ENCODE results near the gene IRS2.

The IRS2 gene

DNA sequence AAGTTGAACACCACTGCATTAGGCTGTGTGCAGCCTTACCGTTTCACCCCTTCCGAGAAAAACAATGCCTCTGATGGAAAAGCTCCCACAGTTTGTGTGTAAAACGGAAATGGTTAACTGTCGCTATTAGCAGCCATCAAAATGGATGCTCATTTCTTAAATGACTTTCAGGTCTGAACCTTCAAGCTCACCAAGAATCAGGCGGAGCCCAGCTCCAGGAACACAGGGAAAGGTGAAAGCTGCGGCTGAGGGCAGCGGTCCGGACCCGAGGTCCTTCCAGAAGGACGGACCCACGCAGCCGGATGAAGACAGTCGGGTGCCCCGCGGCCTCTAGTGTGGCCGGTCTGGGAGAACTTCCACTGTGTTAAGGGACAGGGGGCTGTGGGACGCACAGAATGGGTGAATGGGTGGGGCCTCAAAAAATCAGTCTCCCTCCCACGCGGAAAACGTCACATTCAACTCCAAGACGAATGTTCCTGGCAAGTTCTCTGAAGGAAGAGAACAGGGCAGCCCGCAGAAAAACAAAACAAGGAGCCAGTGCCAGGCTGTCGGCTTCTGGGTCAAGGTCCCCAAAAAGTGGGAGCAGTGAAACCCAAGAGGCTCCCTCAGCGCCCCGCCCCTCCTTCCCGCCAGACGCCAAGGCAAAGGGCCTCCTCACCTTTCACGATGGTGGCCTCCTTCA is 4.9 kb downstream of the IRS2 start:
- peak in 10 of 56 donors; percentile 19 to 51 (median 34) for DNase-seq

DNA sequence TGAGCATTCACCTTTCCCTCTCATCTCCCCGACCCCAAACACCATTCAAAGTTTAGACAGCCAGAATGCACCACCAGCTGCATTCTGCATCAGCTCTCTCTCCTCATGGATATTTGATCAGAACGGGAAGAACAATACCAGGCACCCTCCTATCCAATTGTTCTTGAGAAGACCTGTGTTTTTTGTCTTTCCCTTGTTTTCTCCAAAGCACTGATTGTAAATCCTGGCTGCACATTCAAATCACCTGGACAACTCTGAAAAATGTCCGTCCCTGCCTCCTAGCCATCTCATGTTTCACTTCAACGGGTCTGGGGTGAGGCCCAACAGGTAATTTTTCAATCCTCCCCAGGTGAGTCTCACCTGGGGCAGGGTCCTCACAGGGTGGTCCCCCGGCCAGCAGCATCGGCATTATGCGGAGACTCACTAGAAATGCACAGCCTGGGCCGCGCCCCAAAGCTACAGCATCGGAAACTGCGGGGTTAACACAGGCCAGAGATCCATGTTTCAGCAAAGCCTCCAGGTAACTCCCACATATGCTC is 5.5 kb downstream of the IRS2 start:
- no peak for DNase-seq

DNA sequence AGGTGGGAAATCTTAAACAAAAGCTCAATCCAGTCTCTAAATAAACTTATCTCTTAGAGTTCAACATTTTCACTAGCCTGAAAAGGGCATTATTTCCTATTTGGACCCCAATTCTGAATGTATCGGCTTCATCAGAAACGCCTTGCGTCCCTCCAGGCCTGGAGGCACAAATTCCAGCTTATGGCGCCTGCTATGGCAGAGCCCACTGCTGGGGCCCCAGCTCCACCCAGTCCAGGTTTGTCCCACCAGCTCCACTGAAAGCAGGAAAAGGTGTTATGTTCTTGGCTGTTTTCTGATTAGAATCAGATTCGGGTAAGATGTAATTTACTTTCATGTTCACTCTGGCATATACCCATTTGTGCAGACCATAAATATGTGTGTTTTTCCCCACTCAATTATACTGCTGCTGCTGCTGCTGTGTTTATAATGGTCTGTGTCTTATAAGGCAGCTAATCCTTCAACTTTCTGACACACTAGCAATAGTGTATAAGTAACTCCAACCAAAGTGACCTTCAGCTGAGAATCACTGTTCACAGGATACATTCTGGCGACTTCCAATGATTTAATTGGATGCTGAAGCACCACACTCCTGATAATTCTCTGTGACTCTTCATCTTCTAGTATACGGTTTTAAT is 6.4 kb downstream of the IRS2 start:
- no peak for DNase-seq

DNA sequence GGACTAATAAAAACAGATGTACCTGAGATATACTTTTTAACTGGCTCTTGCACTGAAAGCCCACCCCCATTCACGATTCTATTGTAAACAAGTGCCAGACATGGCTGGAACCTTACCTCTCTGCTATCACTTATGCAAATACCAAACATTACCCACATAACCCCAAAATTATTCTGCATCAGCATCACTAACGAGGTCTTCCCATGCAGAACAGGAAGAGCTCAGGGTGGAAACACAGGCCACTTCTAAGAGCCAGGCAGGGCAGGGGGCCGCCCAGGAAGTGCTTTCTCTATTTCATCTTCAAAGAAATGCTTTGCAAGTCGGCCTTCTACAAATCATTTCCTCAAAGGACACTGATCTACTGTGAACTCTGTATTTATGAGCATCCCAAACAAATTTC is 7.3 kb downstream of the IRS2 start:
- no peak for DNase-seq

DNA sequence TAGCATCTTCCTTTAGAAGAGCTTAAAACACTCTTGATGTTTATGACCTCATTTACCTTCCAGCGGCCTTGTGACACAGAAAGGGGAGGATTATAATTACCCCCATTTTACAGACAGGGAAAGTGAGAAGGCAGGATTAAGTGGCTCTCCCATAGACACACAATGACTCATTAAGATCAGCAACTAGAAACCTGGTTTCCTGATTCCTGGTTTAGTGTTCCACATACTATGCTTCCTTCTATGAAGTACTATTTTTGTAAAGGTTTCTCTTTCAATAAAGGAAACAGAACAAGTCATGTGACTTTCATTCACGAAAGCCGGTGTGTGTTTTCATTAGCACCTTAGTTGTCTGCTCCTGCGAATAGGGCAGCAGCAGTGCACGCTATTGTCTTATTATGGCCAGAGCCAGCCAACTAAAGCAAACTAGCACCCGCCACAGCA is 8.3 kb downstream of the IRS2 start:
- no peak for DNase-seq

DNA sequence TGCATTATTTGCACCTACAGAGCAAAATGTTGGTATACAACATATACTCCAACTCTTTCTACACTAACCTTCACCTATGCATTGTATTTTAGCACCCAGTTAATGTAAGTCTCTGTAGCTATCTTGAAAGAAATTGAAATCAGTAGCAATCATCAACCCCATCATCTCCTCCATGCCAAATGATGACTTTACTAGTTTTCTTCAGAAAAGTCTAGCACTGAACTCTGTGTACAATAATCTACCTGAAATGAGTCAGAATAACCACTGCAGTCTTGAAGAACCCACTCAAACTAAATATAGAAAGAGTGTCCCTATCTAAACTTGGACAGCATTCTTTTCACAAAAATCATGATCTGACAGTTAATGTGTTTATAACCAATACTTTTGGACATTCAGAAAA is 9.8 kb downstream of the IRS2 start:
- no peak for DNase-seq

DNA sequence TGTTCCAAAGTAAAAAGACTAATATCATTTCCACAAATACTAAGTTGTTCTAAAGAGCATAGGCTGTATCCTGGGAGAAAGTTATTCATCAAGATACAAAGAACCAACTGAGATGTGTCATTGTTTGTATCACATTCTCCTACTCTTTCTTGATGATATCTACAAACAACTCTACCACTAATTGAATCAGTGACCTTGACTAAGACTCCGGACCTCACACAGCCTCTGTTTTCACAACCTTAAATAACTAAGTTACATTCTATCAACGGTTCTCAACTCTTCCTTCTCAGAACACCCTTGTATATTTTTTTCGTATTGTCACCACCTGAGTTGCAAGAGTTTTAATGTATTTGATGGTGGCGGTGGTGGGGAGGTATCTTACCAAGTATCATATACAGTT is 12.6 kb downstream of the IRS2 start:
- DNase-seq, result no peak

DNA sequence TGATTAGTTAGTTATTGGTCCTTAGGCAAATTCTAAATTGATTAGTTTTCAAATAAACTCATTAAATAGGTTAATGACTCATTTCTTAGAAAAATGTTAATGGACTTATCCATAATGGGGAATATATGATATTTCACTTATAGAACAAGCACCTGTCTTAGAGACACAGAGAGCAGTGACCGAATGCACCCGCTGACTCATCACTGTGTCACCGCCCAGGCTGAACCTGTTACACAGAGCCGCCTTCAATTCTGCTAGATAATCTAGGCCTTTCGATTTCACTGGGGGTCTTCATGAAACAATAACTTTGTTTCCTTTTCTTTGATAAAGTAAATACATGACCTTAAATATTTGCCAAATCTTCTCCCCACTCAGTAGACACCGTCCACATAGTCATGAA is 13.1 kb downstream of the IRS2 start:
- no peak for DNase-seq

DNA sequence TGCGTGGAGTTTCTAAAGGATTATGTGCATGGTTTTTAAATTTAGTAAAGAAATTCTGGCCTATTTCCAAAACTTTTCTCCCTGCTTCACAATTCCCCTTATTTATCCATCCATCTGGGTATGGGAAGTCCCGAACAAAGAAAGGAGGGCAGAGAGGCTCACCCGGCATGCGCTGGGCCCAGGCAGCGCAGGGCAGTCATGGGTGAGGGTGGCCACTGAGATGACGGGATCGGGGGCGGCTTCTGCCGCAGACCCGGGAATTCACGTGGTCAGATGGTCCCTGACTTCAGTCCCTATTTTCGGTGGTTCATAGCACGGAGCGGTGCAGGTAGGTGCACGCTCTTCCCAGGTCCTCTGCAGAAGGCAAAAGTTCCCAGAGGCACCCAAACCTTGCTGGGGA is 14.5 kb downstream of the IRS2 start:
- no peak for DNase-seq

DNA sequence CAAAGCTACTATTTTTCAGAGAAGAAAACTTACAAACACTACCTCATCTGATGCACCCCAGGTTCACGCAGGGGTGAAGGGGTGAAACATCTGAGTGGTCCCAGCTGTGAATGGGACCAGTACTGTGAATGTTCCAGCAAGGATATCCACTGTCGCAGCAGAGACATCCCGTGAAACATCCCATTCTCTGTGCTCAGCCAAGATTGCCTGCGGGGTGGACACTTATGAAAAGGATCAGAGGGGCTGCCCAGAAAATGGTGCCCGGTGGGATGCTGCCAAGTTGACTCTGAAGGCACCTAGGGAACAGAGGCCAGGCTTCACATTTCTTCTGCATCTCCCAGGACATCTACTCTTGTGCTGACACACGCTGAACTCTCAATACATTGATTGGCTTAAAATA is 15.9 kb downstream of the IRS2 start:
- no peak for DNase-seq

DNA sequence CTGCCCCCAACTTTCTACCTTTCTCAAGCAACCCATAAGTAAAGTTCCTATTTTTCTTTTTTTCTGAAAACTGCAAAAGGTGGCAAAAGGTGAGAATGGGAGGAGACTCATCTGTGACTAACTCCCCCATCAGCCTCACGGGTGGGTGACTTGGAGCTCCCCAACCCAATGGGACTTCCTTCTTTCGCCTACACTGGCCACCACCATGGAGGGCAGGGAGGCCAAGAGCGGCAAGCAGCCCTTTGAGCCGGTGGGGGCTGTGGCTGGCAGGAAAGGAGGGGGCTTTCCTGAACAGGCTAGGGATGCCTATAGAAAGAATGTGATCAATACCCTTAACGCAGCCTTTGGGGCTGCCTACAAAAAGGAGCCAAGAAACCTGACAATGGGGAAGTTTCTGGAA is 16.5 kb downstream of the IRS2 start:
- no peak for DNase-seq

DNA sequence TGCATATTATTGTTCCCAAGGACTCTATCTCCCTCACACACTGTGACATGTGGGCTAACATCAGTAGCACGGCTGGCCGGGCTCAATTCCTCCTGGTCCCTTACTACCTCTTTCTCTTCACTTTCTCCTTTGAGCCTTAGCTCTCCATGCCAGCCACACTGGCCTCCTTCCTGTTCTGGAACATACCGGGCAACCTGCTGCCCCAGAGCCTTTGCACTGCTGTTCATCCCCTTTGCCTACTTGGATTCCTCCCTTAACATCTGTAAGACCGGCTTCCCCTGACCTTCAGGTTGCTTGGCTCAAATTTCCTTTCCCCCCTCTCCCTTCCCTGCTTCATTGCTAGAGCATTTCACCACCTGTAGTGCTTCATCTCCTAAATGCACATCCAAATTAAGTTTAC is 17.1 kb downstream of the IRS2 start:
- DNase-seq, result no peak

DNA sequence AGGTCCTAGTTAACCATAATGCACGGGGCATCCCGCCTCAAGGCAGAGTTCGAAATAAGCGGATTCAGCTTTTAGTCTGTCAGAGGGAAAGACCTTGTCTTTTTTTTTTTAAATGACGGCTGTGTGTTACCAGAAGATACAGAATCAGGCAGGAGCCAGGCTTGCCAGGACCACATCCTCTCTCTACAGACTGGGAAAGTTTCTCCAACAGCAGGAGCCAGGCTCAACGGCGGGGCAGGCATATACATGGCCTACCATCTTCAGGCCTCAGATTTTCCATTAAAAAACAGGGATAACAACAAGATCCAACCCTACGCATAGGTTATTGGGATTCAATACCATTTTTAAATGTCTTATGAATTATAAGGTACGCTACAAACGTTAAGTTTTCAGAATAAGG is 17.8 kb downstream of the IRS2 start:
- DNase-seq, result no peak

DNA sequence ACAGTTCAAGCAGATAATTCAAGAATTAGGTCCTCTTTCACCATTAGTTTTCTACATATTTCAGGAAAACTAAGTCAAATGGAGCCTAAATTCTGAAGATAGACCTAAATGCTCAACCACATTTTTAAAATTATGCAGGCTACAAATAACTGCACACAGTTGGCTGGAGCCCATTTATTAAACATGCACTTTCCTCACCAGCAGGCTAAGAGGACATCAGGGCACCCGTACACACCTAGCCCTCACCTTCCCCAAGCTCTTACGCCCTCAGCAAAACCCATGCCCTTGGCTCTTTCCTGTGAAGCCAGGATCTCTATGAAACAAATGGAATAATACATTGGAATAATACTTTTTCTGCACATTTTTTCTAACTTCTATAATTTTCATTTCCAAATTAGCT is 18.2 kb downstream of the IRS2 start:
- DNase-seq, result no peak

DNA sequence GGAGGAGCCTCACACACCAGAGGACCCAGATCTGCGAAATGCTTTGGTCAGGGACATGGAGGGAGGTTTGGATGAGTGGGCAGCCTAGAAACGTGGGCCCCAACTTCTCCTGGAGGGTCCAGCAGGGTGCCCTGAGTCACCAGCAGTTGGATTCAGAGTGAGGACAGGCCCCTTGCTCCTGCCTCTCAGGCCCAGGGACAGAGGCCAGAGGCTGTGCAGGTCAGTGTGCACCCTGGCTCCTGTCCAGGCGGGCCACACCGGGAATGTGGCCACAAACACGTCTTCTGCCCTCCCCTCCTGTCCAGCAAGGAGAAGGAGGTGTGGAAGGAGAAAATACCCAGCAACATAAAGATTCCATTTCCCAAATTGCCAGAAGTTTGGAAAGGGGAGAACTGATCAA is 19.4 kb downstream of the IRS2 start:
- peak in 1 of 56 donors; percentile 29 for DNase-seq

DNA sequence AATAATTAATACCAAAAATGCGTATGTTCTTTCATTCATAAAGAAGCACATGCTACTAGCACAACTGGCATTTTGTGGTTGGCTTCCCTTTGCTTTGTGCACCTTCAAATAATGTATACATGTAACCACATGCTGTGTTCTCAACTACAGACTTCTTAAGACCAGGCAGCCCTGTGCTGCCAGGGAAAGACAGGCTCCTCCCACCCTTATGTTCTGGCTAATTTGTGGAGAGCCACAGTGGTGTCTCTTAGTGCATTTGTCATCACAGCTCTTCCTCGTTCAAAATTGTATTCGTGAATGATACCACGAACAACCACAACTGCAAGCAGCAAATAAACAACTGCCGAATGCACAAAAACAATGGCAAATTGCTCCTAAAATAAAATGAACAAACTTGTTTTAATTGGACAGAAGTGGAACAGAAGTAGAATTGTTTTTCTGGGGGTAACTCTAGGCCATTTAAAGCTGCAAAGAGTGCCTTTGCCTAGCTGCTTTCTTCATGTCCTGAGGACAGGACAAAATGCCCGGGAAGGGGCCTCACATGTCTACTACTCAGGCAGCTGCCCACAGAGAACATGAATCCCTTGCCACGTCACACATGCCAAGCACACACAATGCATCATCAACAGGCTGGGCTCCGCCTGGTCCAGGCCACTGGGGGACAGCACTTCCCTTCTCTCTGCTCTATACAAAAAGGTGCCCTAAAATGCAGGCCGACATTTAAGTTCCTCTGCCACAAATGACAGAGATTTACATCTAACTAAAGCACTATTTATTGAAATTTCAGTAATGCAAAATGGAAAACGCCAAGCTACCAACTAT is 21.7 kb downstream of the IRS2 start:
- peak in 39 of 56 donors; percentile 18 to 73 (median 48) for DNase-seq

DNA sequence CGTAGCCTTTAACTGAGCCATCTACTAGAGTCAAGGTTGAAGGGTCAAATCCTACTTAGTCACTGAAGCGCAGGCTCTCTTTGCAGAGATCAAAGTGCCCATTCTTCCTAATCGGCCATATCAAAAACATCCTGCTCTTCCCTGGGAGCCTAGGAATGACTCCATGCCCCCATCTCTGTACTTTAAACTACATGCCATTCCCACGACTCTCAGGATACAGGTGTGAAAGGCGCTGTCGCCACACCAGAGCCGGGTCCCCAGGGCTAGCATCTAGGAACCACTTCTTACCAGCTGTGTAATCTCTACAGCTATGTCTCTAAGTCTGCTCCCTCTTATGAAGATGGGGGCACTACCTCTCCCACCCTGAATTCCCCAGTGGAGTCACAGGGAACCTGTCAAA is 22.3 kb downstream of the IRS2 start:
- no peak for DNase-seq

DNA sequence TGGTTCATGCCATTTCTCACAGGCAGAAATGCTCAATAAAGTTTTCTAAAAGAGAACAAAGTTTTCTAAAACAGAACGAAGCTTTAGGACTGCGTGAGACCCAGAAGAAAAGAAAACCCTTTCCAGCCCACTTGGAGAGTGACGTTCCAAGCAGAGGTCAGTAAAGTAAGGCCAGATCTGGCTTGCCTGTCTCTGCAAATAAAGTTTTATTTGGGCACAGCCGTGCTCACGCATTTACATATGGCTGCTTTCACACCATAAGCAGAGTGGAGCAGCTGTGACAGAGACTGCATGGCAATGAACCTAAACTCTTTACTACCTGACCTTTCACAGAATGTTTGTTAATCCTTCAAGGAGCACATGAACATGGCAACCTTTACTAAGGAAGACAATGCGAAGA is 23.6 kb downstream of the IRS2 start:
- DNase-seq, result no peak

DNA sequence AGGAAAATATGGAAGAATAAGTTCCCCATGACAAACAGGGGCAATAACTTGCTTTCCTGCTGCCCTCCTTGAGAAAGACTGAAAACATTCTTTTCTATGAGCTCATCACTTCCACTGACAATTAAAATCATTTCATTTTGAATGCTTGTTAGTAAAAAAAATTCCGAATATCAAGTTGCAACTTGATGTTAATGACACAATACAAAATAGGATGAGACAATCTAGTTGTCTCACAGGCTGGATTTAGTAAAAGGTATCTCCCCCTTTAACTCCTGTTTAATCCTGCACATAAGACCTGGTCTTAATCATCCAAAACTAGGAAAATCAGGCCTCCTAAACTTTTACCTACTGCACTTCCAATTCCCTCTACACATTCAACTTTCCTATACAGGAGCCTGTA is 24.7 kb downstream of the IRS2 start:
- DNase-seq, result no peak

DNA sequence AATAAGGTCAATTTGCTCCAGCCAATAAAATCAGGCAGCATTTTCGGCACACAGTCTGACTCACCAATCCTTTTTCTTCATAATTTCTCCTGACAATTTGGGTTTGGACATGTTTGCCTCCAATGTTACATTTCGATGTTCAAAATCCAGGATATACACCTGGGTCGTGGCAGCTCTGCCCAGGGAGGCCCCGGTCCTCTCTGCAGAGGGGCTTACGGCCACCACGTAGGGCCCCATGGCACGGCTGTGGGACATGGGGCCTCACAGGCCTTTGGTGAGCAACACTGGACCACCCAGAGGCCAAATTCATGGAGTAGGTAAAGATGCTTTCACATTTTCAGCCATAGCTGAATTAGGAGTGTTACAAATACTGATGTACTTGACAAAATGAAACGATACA is 25.4 kb downstream of the IRS2 start:
- DNase-seq, result no peak

DNA sequence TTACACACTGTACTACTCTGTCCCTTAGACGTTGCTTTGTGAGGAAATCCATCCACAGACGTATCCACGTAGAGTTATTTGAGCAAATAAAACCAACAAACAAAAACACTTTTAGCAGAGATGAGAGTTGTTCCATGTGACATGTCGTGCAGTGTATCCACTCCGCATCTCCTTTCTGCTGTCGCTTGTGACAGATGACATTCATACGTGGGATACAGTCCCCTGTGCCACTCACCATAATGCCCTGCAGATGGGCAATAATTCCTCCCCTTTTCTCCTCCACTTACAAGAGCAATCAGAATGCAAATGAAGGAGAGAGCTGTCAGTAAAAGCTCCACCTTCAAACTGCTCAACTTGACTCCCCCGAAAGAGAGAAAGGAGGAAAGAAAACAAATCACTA is 26.0 kb downstream of the IRS2 start:
- no peak for DNase-seq

DNA sequence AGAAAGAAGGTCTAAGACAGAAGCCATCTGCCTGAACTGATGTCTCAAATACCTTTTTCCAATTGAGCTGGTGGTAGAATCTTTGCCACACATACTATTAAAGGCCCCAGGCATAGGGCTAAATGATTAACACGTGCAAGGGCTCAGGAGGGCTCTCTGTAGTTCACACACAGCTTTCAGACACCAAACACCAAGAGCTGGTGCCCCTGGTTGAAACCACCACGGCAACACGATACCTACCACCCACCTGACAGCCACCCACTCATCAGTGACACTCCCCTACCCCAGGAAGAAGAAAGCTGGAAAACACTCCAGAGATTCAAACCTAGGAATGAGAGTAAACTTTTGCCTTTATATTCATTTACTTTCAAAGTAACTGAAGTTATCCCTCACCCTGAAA is 26.8 kb downstream of the IRS2 start:
- DNase-seq, result no peak

All from nucleus accumbens (tissue), 56 donors.